IMR-90 (cell line): ENCODE data around the gene CABP7. TPM values are rescaled to one million over a fixed set of nuclear protein-coding genes. Genes with fewer than 3 reads are reported as not detected.

Experiments
- ATAC-seq: fragments of 200-7000 bp; cut with Tn5 transposase; 2 replicates; pipeline ENCODE4 v1.9.1; 2020; ENCODE audit warnings: low read depth, mild to moderate bottlenecking, moderate library complexity
- BruUV-seq: library from RNA; stranded (reverse); fragments of 400-500 nt; replicated peaks from 2 replicates; lab custom pipeline; 2021; lab: Mats Ljungman, UMichigan
- CTCF ChIA-PET: fragments of 300-600 bp; formaldehyde crosslinking; extraction: SDS; loops from one replicate; lab custom pipeline; 2021; ENCODE audit warnings: antibody characterized with exemption; lab: Yijun Ruan, JAX
- POLR2A ChIA-PET: fragments of 300-600 bp; sonication (Branson Sonifier 250); formaldehyde crosslinking; loops from one replicate; lab custom pipeline; 2022; ENCODE audit warnings: antibody characterized with exemption; ENCODE audit not compliant: unreplicated experiment; lab: Charles Lee
- DNase-seq: peaks from one replicate; pipeline ENCODE4 v3.0.0; 2013
- H2AFZ ChIP-seq: replicated peaks from 2 replicates; pipeline ENCODE3; 2013; ENCODE audit warnings: low read length, mild to moderate bottlenecking; ENCODE audit not compliant: poor library complexity
- H2AK5ac ChIP-seq: 2 replicates; pipeline ENCODE4 v1.6.1; 2013; ENCODE audit warnings: low read depth, low read length, inconsistent platforms
- H2AK9ac ChIP-seq: replicated peaks from 2 replicates; pipeline ENCODE3; 2013; ENCODE audit warnings: mild to moderate bottlenecking, low read depth, low read length, moderate library complexity; ENCODE audit not compliant: poor library complexity
- H2BK120ac ChIP-seq: 2 replicates; pipeline ENCODE4 v1.6.1; 2013; ENCODE audit warnings: low read depth, low read length, inconsistent platforms
- H2BK15ac ChIP-seq: 3 replicates; pipeline ENCODE4 v1.6.1; 2013; ENCODE audit warnings: low read depth, low read length, inconsistent platforms
- H2BK20ac ChIP-seq: 2 replicates; pipeline ENCODE4 v1.6.1; 2013; ENCODE audit warnings: low read depth, mild to moderate bottlenecking, inconsistent platforms, low read length, moderate library complexity
- H2BK5ac ChIP-seq: 2 replicates; pipeline ENCODE4 v1.6.1; 2013; ENCODE audit warnings: mild to moderate bottlenecking, low read depth, low read length, inconsistent platforms; ENCODE audit not compliant: poor library complexity, severe bottlenecking
- H3K14ac ChIP-seq: replicated peaks from 2 replicates; pipeline ENCODE4 v1.6.1; 2013; ENCODE audit warnings: low read depth, low read length, inconsistent platforms
- H3K18ac ChIP-seq: 2 replicates; pipeline ENCODE4 v1.6.1; 2013; ENCODE audit warnings: low read depth, low read length, control low read depth
- H3K23ac ChIP-seq: 2 replicates; pipeline ENCODE4 v1.6.1; 2013; ENCODE audit warnings: low read depth, low read length, inconsistent platforms
- H3K27ac ChIP-seq: 2 replicates; pipeline ENCODE4 v1.5.1; 2013; ENCODE audit warnings: mild to moderate bottlenecking, control low read depth, low read length; ENCODE audit not compliant: insufficient read depth
- H3K27me3 ChIP-seq: 2 replicates; pipeline ENCODE4 v1.6.1; 2013; ENCODE audit warnings: low read length; ENCODE audit not compliant: control insufficient read depth, insufficient read depth
- H3K36me3 ChIP-seq: 2 replicates; pipeline ENCODE4 v1.6.1; 2013; ENCODE audit warnings: low read length, mixed read lengths; ENCODE audit not compliant: control insufficient read depth, insufficient read depth
- H3K4ac ChIP-seq: 2 replicates; pipeline ENCODE4 v1.6.1; 2013; ENCODE audit warnings: low read depth, low read length, inconsistent platforms
- H3K4me1 ChIP-seq: 2 replicates; pipeline ENCODE4 v1.6.1; 2013; ENCODE audit warnings: low read length, mixed read lengths; ENCODE audit not compliant: control insufficient read depth, insufficient read depth
- H3K4me2 ChIP-seq: 2 replicates; pipeline ENCODE4 v1.6.1; 2013; ENCODE audit warnings: low read depth, mild to moderate bottlenecking, control low read depth, low read length, moderate library complexity
- H3K4me3 ChIP-seq: 2 replicates; pipeline ENCODE4 v1.5.1; 2013; ENCODE audit warnings: low read depth, mild to moderate bottlenecking, control low read depth, low read length, moderate library complexity; ENCODE audit not compliant: insufficient read depth
- H3K56ac ChIP-seq: 2 replicates; pipeline ENCODE4 v1.6.1; 2013; ENCODE audit warnings: low read length, inconsistent platforms; ENCODE audit not compliant: insufficient read depth; ENCODE audit errors: extremely low read depth
- H3K79me1 ChIP-seq, 2 experiments: 2 replicates each; pipeline ENCODE4 v1.6.1; 2013; ENCODE audit warnings: low read length in 2 of 2, inconsistent platforms in 1 of 2, low read depth in 1 of 2
- H3K9ac ChIP-seq: 2 replicates; pipeline ENCODE4 v1.6.1; 2013; ENCODE audit warnings: low read depth, low read length, control low read depth
- H3K9me1 ChIP-seq: 2 replicates; pipeline ENCODE4 v1.6.1; 2013; ENCODE audit warnings: low read length, inconsistent platforms; ENCODE audit not compliant: insufficient read depth
- H3K9me3 ChIP-seq: 2 replicates; pipeline ENCODE4 v1.6.1; 2013; ENCODE audit warnings: low read length; ENCODE audit not compliant: control insufficient read depth, insufficient read depth
- H4K20me1 ChIP-seq: 2 replicates; pipeline ENCODE4 v1.6.1; 2013; ENCODE audit warnings: low read length, inconsistent platforms; ENCODE audit not compliant: insufficient read depth
- H4K5ac ChIP-seq: 2 replicates; pipeline ENCODE4 v1.6.1; 2013; ENCODE audit warnings: mild to moderate bottlenecking, low read depth, low read length, control low read depth
- H4K8ac ChIP-seq, 2 experiments: 2 replicates each; pipeline ENCODE4 v1.6.1; 2013; ENCODE audit warnings: low read depth in 2 of 2, low read length in 2 of 2, control low read depth in 1 of 2, inconsistent platforms in 1 of 2
- H4K91ac ChIP-seq: 2 replicates; pipeline ENCODE4 v1.6.1; 2013; ENCODE audit warnings: low read depth, low read length, inconsistent platforms; ENCODE audit not compliant: insufficient read depth
- BHLHE40 ChIP-seq: fragments of 150-350 bp; IDR thresholded peaks from 2 replicates; pipeline ENCODE4 v1.6.1; 2016; ENCODE audit warnings: mild to moderate bottlenecking, low read depth, low read length
- CEBPB ChIP-seq: IDR thresholded peaks from 2 replicates; pipeline ENCODE4 v1.6.1; 2012; ENCODE audit warnings: low read depth, low read length, improper control_type of control experiment
- CHD1 ChIP-seq: IDR thresholded peaks from 2 replicates; pipeline ENCODE4 v1.6.1; 2012; ENCODE audit warnings: low read depth, low read length, improper control_type of control experiment
- CTCF ChIP-seq: conservative IDR thresholded peaks from 2 replicates; pipeline ENCODE4 v1.5.1; 2012; ENCODE audit warnings: mild to moderate bottlenecking, low read depth, low read length, improper control_type of control experiment
- ELK1 ChIP-seq: fragments of 150-350 bp; IDR thresholded peaks from 2 replicates; pipeline ENCODE4 v1.6.1; 2016; ENCODE audit warnings: low read depth, mild to moderate bottlenecking, low read length, moderate library complexity, borderline replicate concordance
- FOS ChIP-seq: fragments of 150-350 bp; IDR thresholded peaks from 2 replicates; pipeline ENCODE4 v1.6.1; 2016; ENCODE audit warnings: low read depth, low read length
- MAFK ChIP-seq: IDR thresholded peaks from 2 replicates; pipeline ENCODE4 v1.6.1; 2012; ENCODE audit warnings: low read depth, low read length, improper control_type of control experiment
- MAZ ChIP-seq: IDR thresholded peaks from 2 replicates; pipeline ENCODE4 v1.6.1; 2012; ENCODE audit warnings: low read depth, mild to moderate bottlenecking, low read length, improper control_type of control experiment, moderate library complexity, borderline replicate concordance
- MXI1 ChIP-seq: IDR thresholded peaks from 2 replicates; pipeline ENCODE4 v1.6.1; 2012; ENCODE audit warnings: low read depth, mild to moderate bottlenecking, low read length, moderate library complexity, borderline replicate concordance
- NFE2L2 ChIP-seq: fragments of 150-350 bp; IDR thresholded peaks from 2 replicates; pipeline ENCODE4 v1.6.1; 2016; ENCODE audit warnings: low read depth, mild to moderate bottlenecking, low read length
- POLR2A ChIP-seq: IDR thresholded peaks from 2 replicates; pipeline ENCODE4 v1.6.1; 2012; ENCODE audit warnings: mild to moderate bottlenecking, low read depth, low read length
- RAD21 ChIP-seq: IDR thresholded peaks from 2 replicates; pipeline ENCODE4 v1.6.1; 2012; ENCODE audit warnings: low read length, improper control_type of control experiment
- RCOR1 ChIP-seq: IDR thresholded peaks from 2 replicates; pipeline ENCODE4 v1.6.1; 2012; ENCODE audit warnings: mild to moderate bottlenecking, low read length, improper control_type of control experiment; ENCODE audit not compliant: insufficient replicate concordance
- RFX5 ChIP-seq: IDR thresholded peaks from 2 replicates; pipeline ENCODE4 v1.8.0; 2012; ENCODE audit warnings: low read depth, mild to moderate bottlenecking, low read length, moderate library complexity
- SMC3 ChIP-seq: fragments of 150-350 bp; IDR thresholded peaks from 2 replicates; pipeline ENCODE4 v1.6.1; 2016; ENCODE audit warnings: low read depth, mild to moderate bottlenecking, antibody characterized with exemption, low read length, moderate library complexity
- USF2 ChIP-seq: fragments of 150-350 bp; IDR thresholded peaks from 2 replicates; pipeline ENCODE4 v1.6.1; 2017; ENCODE audit warnings: mild to moderate bottlenecking, antibody characterized with exemption, low read length, low read depth
- WGBS, 2 experiments: methylation state at CpG; one replicate each; pipeline versions ENCODE4 v1.1.5 to v1.1.7; 2013; ENCODE audit warnings: missing lambda C conversion rate in 2 of 2; ENCODE audit not compliant: insufficient read length in 1 of 2; ENCODE audit errors: extremely low coverage in 2 of 2; 5-methylcytosine and 5-hydroxymethylcytosine counted together
- dilution Hi-C: fragments of 300-500 bp; cut with HindIII; formaldehyde crosslinking; loops from one replicate; pipeline ENCODE4 v1.14.3; 2018; ENCODE audit warnings: low sequenced_read_pairs; ENCODE audit not compliant: unreplicated experiment
- in situ Hi-C: fragments of 300-500 bp; cut with MboI; formaldehyde crosslinking; loops from 3 replicates; pipeline ENCODE4 v1.14.3; 2019; ENCODE audit warnings: low sequenced_read_pairs, inconsistent platforms, mixed read lengths
- intact Hi-C: fragments of 100-400 bp; cut with micrococcal nuclease; formaldehyde crosslinking; loops from 2 replicates; pipeline ENCODE4 v1.10.0; 2022
- polyA plus RNA-seq, 3 experiments: library from polyadenylated mRNA; depleted of rRNA; stranded (reverse); fragments of >200 nt; gene quantifications; 2 replicates each; pipeline ENCODE4 v1.2.3, GENCODE V29; 2012; ENCODE audit warnings: low replicate concordance in 1 of 3
- total RNA-seq: library from RNA; depleted of rRNA; stranded (reverse); fragments of >200 nt; gene quantifications from 2 replicates; pipeline ENCODE4 v1.2.3, GENCODE V29; 2012

Gene CABP7
- total and polyA plus RNA-seq, 2 of the 4 experiments (the other 2 are of a cell fraction): under 0.01 to 0.03 TPM

GRCh38 chr22:29755889-29756288, 36.1 kb downstream of the CABP7 start:
- Histone ChIP-seq H2AK5ac (no peak overlapping the region), H2AK9ac (no peak overlapping the region), H2AFZ (no peak overlapping the region), H3K9me3 (no peaks in the 10 kb centered on the region), H3K9me1 (peaks cover 6% of the 10 kb centered on the region; the same call in 1 of the 2 replicates), H3K56ac (no peak overlapping the region), H4K91ac (no peak overlapping the region), H3K27me3 (no peaks in the 10 kb centered on the region), H3K4me1 (no peaks in the 10 kb centered on the region), H4K5ac (no peak overlapping the region), H2BK5ac (no peak overlapping the region), H2BK15ac (no peak overlapping the region), H4K20me1 (no peaks in the 10 kb centered on the region; the same call in 1 of the 2 replicates), H3K79me1 (peaks cover 5 to 20% of the 10 kb centered on the region in 2 experiments; a peak in 3 of 4 replicates), H2BK20ac (no peak overlapping the region), H2BK120ac (no peak overlapping the region), H3K27ac (no peak overlapping the region), H3K14ac (no peak overlapping the region), H3K18ac (no peak overlapping the region), H3K9ac (no peak overlapping the region), H3K23ac (no peak overlapping the region), H3K4ac (no peak overlapping the region), H3K36me3 (0 out of 2 replicates have a peak, but pooled peaks cover 2% of the 10 kb centered on the region), H3K4me3 (no peak overlapping the region), H4K8ac (no peak overlapping the region), H3K4me2 (no peak overlapping the region)
- in situ Hi-C loops (no loop called here), dilution Hi-C loops (no loop called here), intact Hi-C loops (no loop called here)
- TF ChIP-seq CHD1: no peak
- no peak for TF ChIP-seq USF2
- no peak for TF ChIP-seq BHLHE40
- TF ChIP-seq MAZ: no peak
- TF ChIP-seq RAD21: no peak
- no peak for TF ChIP-seq MXI1
- no peak for TF ChIP-seq POLR2A
- no peak for TF ChIP-seq CEBPB
- TF ChIP-seq ELK1: no peak
- TF ChIP-seq CTCF: no peak
- no peak for TF ChIP-seq MAFK
- no peak for TF ChIP-seq FOS
- TF ChIP-seq NFE2L2: no peak
- TF ChIP-seq RCOR1: no peak
- TF ChIP-seq SMC3: no peak
- TF ChIP-seq RFX5: no peak
- no peak for ATAC-seq
- ChIA-PET POLR2A (no interaction called here), CTCF (no interaction called here)
- WGBS, 2 experiments: 85% methylated on average over 7 of the region's 9 CpGs; no CpG with 5 or more reads in 1 of the 2 experiments
- BruUV-seq: no TSS peak
- no peak for DNase-seq
